22Rv1 (cell line): ENCODE measurements around the gene PALLD.
"Not testable (repeated sequence)": the region's sequence is repeated elsewhere in the genome, so short reads cannot be mapped to it uniquely, and the experiment has no call there.

Experiments used
- H3K27ac ChIP-seq: fragments of 450-650 bp; 2 replicates; pipeline ENCODE4 v1.5.1; 2017
- CTCF ChIP-seq: fragments of 450-650 bp; IDR thresholded peaks from 2 replicates; pipeline ENCODE4 v1.5.1; 2017; ENCODE audit warnings: mild to moderate bottlenecking
- ZFX ChIP-seq: fragments of 450-650 bp; IDR thresholded peaks from 2 replicates; pipeline ENCODE4 v1.6.1; 2017; ENCODE audit warnings: antibody characterized with exemption, borderline replicate concordance

The PALLD gene

GRCh38 chr4:168724686-168725411 lies 228.0 kb downstream of the PALLD start:
- TF ChIP-seq CTCF, result no peak
- no peak for TF ChIP-seq ZFX
- H3K27ac ChIP-seq, result no peak overlapping the region

GRCh38 chr4:168725930-168726329 lies 229.1 kb downstream of the PALLD start:
- H3K27ac ChIP-seq, result no peak overlapping the region
- no peak for TF ChIP-seq ZFX
- no peak for TF ChIP-seq CTCF

GRCh38 chr4:168727181-168727580 lies 230.3 kb downstream of the PALLD start:
- not testable (repeated sequence) for H3K27ac ChIP-seq

- no peak overlapping the region for H3K27ac ChIP-seq
- TF ChIP-seq ZFX, result no peak
- TF ChIP-seq CTCF, result no peak
These were observed 234.3 kb downstream of the PALLD start for GRCh38 chr4:168731006-168731636.

- TF ChIP-seq CTCF, result no peak
- TF ChIP-seq ZFX, result no peak
- no peak overlapping the region for H3K27ac ChIP-seq
These were observed 235.0 kb downstream of the PALLD start for GRCh38 chr4:168731706-168732414.

- no peak overlapping the region for H3K27ac ChIP-seq
- TF ChIP-seq CTCF, result no peak
- TF ChIP-seq ZFX, result no peak
These were observed 235.9 kb downstream of the PALLD start for GRCh38 chr4:168732714-168733113.

- H3K27ac ChIP-seq, result no peak overlapping the region
- no peak for TF ChIP-seq CTCF
- no peak for TF ChIP-seq ZFX
These were observed 238.1 kb downstream of the PALLD start for GRCh38 chr4:168734703-168735678.
